HG02870 (cell line): ENCODE results near the gene KRTAP5-3.

ENCODE experiments used
- ATAC-seq: cut with Tn5 transposase; IDR thresholded peaks from one replicate; pipeline ENCODE4 v1.9.1; 2021; ENCODE audit warnings: mild to moderate bottlenecking, moderate library complexity; ENCODE audit not compliant: unreplicated experiment

KRTAP5-3 gene

GRCh38 chr11:1566381-1567051 lies 41.7 kb downstream of the KRTAP5-3 start:
- ATAC-seq = no peak

GRCh38 chr11:1565904-1566247 lies 42.4 kb downstream of the KRTAP5-3 start:
- ATAC-seq = no peak

- ATAC-seq = no peak
Measured at GRCh38 chr11:1565173-1565903, 42.9 kb downstream of the KRTAP5-3 start.

- ATAC-seq = no peak
Measured at GRCh38 chr11:1564535-1565172, 43.6 kb downstream of the KRTAP5-3 start.

- ATAC-seq = no peak
Measured at GRCh38 chr11:1563697-1564534, 44.3 kb downstream of the KRTAP5-3 start.

GRCh38 chr11:1563149-1563638 lies 45.1 kb downstream of the KRTAP5-3 start:
- no peak for ATAC-seq

- ATAC-seq = no peak
Measured at GRCh38 chr11:1562469-1563148, 45.7 kb downstream of the KRTAP5-3 start.

- no peak for ATAC-seq
Measured at GRCh38 chr11:1561955-1562354, 46.3 kb downstream of the KRTAP5-3 start.

GRCh38 chr11:1561266-1561665 lies 47.0 kb downstream of the KRTAP5-3 start:
- no peak for ATAC-seq

- no peak for ATAC-seq
Measured at GRCh38 chr11:1560649-1561251, 47.5 kb downstream of the KRTAP5-3 start.

GRCh38 chr11:1560002-1560648 lies 48.1 kb downstream of the KRTAP5-3 start:
- ATAC-seq = no peak

GRCh38 chr11:1559111-1559951 lies 48.9 kb downstream of the KRTAP5-3 start:
- ATAC-seq = no peak

- ATAC-seq = no peak
Measured at GRCh38 chr11:1558775-1559110, 49.5 kb downstream of the KRTAP5-3 start.

- ATAC-seq = no peak
Measured at GRCh38 chr11:1557904-1558774, 50.1 kb downstream of the KRTAP5-3 start.
